Stimulated activated CD8-positive, alpha-beta memory T cell treated with anti-CD3 and anti-CD28 coated beads, Interleukin-15, amount 100 ng/mL, for 1 hour (primary cell): ENCODE results near the gene CTNNA3.

ENCODE experiments used
- DNase-seq: peaks from one replicate; pipeline ENCODE4 v3.0.0-alpha.2; 2020; ENCODE audit warnings: low read depth

The CTNNA3 gene

GRCh38 chr10:66214721-66215404 is 1481.1 kb downstream of the CTNNA3 start:
- DNase-seq: no peak

- no peak for DNase-seq
These were observed 1487.0 kb downstream of the CTNNA3 start for GRCh38 chr10:66209025-66209424.

GRCh38 chr10:66204838-66205237 is 1491.2 kb downstream of the CTNNA3 start:
- no peak for DNase-seq

GRCh38 chr10:66202101-66202500 is 1493.9 kb downstream of the CTNNA3 start:
- DNase-seq: no peak

- no peak for DNase-seq
These were observed 1503.7 kb downstream of the CTNNA3 start for GRCh38 chr10:66192162-66192831.

- no peak for DNase-seq
These were observed 1505.6 kb downstream of the CTNNA3 start for GRCh38 chr10:66190413-66190812.

GRCh38 chr10:66189271-66189670 is 1506.7 kb downstream of the CTNNA3 start:
- no peak for DNase-seq

GRCh38 chr10:66187053-66187733 is 1508.8 kb downstream of the CTNNA3 start:
- DNase-seq: no peak

GRCh38 chr10:66183028-66183427 is 1513.0 kb downstream of the CTNNA3 start:
- DNase-seq: no peak

- no peak for DNase-seq
These were observed 1515.2 kb downstream of the CTNNA3 start for GRCh38 chr10:66180581-66181318.

GRCh38 chr10:66180021-66180420 is 1516.0 kb downstream of the CTNNA3 start:
- DNase-seq: no peak

GRCh38 chr10:66176772-66177171 is 1519.2 kb downstream of the CTNNA3 start:
- no peak for DNase-seq

GRCh38 chr10:66167816-66168215 is 1528.2 kb downstream of the CTNNA3 start:
- DNase-seq: no peak

- no peak for DNase-seq
These were observed 1533.3 kb downstream of the CTNNA3 start for GRCh38 chr10:66162560-66163143.

- no peak for DNase-seq
These were observed 1544.6 kb downstream of the CTNNA3 start for GRCh38 chr10:66151346-66151745.

- DNase-seq: no peak
These were observed 1547.7 kb downstream of the CTNNA3 start for GRCh38 chr10:66148312-66148711.

- DNase-seq: no peak
These were observed 1552.0 kb downstream of the CTNNA3 start for GRCh38 chr10:66144016-66144415.

- DNase-seq: no peak
These were observed 1593.2 kb downstream of the CTNNA3 start for GRCh38 chr10:66102756-66103155.

GRCh38 chr10:66098595-66099480 is 1597.2 kb downstream of the CTNNA3 start:
- no peak for DNase-seq

GRCh38 chr10:66095610-66096009 is 1600.4 kb downstream of the CTNNA3 start:
- no peak for DNase-seq

- DNase-seq: no peak
These were observed 1610.1 kb downstream of the CTNNA3 start for GRCh38 chr10:66085906-66086305.
